ENCODE data around the gene ARHGAP6. TPM values are rescaled to one million over a fixed set of nuclear protein-coding genes. Genes with fewer than 3 reads are reported as not detected.

The ARHGAP6 gene
- total and polyA plus RNA-seq, 2 of the 13 experiments (the other 11 are each of a cell fraction or from before 2014, with no cell fraction given): 0.11 TPM; not detected in 1

DNA sequence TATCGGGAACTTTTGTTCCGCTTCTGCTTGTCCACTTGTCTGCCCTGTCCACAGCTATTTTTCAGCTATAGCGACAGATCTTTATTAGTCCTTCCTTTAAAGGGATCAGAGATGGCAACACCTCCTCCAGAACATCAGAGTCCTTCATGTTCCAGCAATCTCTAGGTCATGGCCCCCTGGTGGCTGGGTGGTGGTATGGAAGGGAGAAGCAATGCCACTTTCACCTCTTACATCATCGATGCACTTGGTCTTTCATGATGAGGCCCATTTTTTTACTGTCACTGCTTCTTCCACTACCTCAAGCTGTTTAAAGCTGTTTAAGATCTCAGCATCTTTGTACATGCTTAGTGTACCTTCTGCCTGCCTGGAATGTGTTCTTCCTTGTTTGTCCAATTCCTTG is 106.7 kb downstream of the ARHGAP6 start (continued):
- TF ChIP-seq STAT6 (CRISPR knock-in tag; IDR thresholded peaks at IDR 0.05; ENCODE audit: borderline replicate concordance): no peak
- no peak for TF ChIP-seq ZFX (CRISPR knock-in tag; IDR thresholded peaks at IDR 0.05; ENCODE audit: low read depth)
- TF ChIP-seq NRL (CRISPR knock-in tag; IDR thresholded peaks at IDR 0.05; ENCODE audit: borderline replicate concordance): no peak

DNA sequence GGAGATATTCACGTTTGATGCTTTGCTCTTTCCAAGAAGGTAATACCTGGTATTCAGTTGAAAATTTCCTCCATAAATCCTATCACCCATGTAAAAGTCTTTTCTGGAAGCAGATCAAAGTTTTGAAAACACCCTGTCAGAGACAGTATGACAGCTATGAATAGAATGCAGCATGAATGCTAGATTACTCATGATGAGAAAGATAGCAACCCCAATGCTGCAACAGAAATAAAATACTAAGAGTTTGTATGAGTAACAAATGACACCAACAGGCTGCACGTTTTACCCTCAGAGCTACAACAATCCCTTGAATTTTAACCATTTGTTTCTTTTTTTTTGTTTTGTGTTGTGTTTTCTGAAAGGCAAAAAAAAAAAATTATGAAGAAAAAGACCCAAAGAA is 108.6 kb downstream of the ARHGAP6 start:
- ChIA-PET CTCF (ENCODE audit: low intra/inter-chr PET ratio, low total read pairs) (no interaction called here), POLR2A (no interaction called here)
- ATAC-seq (no peak), DNase-seq (ENCODE audit: low spot score) (no peak), FAIRE-seq (no peak)
- in situ Hi-C loops (cut with HindIII; ENCODE audit: extremely low pct_ligation_motif_present, low pct_unique_long_range_greater_than_20kb): no loop called here
- no TSS peak for BruUV-seq (replicated peaks)
- Histone ChIP-seq H3K27ac (ENCODE audit: extremely low read length, insufficient read depth, low read length) (no peak overlapping the region), H3K36me3 (replicated peaks in 1 of 2; ENCODE audit: control insufficient read depth in 1 of 2, insufficient read depth in 2 of 2, low read length in 2 of 2) (no peaks in the 10 kb centered on the region), H3K4me1 (ENCODE audit: insufficient read depth, low read length) (no peaks in the 10 kb centered on the region), H4K20me1 (ENCODE audit: insufficient read depth, low read length) (no peaks in the 10 kb centered on the region), H3K9me3 (ENCODE audit: low read length) (no peaks in the 10 kb centered on the region), H3K79me2 (ENCODE audit: insufficient read depth, low read length) (no peaks in the 10 kb centered on the region), H3K4me2 (ENCODE audit: low read depth, low read length) (no peak overlapping the region), H2AFZ (ENCODE audit: low read length) (no peak overlapping the region), H3K9ac (ENCODE audit: insufficient read depth, low read depth, low read length) (no peak overlapping the region), H3K27me3 (ENCODE audit: control insufficient read depth in 1 of 2, insufficient read depth in 2 of 2, low read length in 2 of 2) (no peaks in the 10 kb centered on the region), H3K4me3 (replicated peaks in 1 of 3; ENCODE audit: insufficient read depth in 1 of 3, low read depth in 2 of 3, low read length in 3 of 3) (no peak overlapping the region)
- WGBS (ENCODE audit: low lambda C conversion rate): 4% methylated on average over 2 of the region's 2 CpGs
- intact Hi-C loops (cut with micrococcal nuclease; ENCODE audit: unreplicated experiment): no loop called here
- TF ChIP-seq NFE2 (CRISPR knock-in tag; IDR thresholded peaks at IDR 0.05) (no peak), ZNF619 (CRISPR knock-in tag; IDR thresholded peaks at IDR 0.05) (no peak), DNMT1 (CRISPR knock-in tag; IDR thresholded peaks at IDR 0.05) (no peak), ELF1 (CRISPR knock-in tag; IDR thresholded peaks at IDR 0.05) (no peak), ZNF746 (CRISPR knock-in tag; IDR thresholded peaks at IDR 0.05) (no peak), PPARG (CRISPR knock-in tag; conservative IDR thresholded peaks at IDR 0.05) (no peak), SOX5 (CRISPR knock-in tag; IDR thresholded peaks at IDR 0.05; ENCODE audit: borderline replicate concordance) (no peak), TCF7 (IDR thresholded peaks at IDR 0.05; ENCODE audit: low read depth) (no peak), ZNF367 (CRISPR knock-in tag; IDR thresholded peaks at IDR 0.05; ENCODE audit: borderline replicate concordance) (no peak), ZNF362 (CRISPR knock-in tag; IDR thresholded peaks at IDR 0.05; ENCODE audit: borderline replicate concordance) (no peak), ZNF878 (CRISPR knock-in tag; IDR thresholded peaks at IDR 0.05) (no peak), GATAD2A (CRISPR knock-in tag; IDR thresholded peaks at IDR 0.05) (no peak), JUN (CRISPR knock-in tag; IDR thresholded peaks at IDR 0.05) (no peak)
- TF ChIP-seq, protein P1, sequence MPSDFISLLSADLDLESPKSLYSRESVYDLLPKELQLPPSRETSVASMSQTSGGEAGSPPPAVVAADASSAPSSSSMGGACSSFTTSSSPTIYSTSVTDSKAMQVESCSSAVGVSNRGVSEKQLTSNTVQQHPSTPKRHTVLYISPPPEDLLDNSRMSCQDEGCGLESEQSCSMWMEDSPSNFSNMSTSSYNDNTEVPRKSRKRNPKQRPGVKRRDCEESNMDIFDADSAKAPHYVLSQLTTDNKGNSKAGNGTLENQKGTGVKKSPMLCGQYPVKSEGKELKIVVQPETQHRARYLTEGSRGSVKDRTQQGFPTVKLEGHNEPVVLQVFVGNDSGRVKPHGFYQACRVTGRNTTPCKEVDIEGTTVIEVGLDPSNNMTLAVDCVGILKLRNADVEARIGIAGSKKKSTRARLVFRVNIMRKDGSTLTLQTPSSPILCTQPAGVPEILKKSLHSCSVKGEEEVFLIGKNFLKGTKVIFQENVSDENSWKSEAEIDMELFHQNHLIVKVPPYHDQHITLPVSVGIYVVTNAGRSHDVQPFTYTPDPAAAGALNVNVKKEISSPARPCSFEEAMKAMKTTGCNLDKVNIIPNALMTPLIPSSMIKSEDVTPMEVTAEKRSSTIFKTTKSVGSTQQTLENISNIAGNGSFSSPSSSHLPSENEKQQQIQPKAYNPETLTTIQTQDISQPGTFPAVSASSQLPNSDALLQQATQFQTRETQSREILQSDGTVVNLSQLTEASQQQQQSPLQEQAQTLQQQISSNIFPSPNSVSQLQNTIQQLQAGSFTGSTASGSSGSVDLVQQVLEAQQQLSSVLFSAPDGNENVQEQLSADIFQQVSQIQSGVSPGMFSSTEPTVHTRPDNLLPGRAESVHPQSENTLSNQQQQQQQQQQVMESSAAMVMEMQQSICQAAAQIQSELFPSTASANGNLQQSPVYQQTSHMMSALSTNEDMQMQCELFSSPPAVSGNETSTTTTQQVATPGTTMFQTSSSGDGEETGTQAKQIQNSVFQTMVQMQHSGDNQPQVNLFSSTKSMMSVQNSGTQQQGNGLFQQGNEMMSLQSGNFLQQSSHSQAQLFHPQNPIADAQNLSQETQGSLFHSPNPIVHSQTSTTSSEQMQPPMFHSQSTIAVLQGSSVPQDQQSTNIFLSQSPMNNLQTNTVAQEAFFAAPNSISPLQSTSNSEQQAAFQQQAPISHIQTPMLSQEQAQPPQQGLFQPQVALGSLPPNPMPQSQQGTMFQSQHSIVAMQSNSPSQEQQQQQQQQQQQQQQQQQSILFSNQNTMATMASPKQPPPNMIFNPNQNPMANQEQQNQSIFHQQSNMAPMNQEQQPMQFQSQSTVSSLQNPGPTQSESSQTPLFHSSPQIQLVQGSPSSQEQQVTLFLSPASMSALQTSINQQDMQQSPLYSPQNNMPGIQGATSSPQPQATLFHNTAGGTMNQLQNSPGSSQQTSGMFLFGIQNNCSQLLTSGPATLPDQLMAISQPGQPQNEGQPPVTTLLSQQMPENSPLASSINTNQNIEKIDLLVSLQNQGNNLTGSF (CRISPR knock-in tag; IDR thresholded peaks at IDR 0.05): no peak

All from HepG2 (cell line).